NB4 (cell line): ENCODE results near the gene DESI1.
"Not testable (repeated sequence)": the region's sequence is repeated elsewhere in the genome, so short reads cannot be mapped to it uniquely, and the experiment has no call there.

Experiments used
- CTCF ChIP-seq: IDR thresholded peaks from one replicate; pipeline ENCODE4 v1.5.1; 2012; ENCODE audit warnings: low read depth, low read length
- MYC ChIP-seq: IDR thresholded peaks from 2 replicates; pipeline ENCODE4 v1.6.1; 2011; ENCODE audit warnings: low read depth, low read length
- POLR2A ChIP-seq: IDR thresholded peaks from 2 replicates; pipeline ENCODE4 v1.6.1; 2011; ENCODE audit warnings: mild to moderate bottlenecking; ENCODE audit not compliant: insufficient read length; ENCODE audit errors: extremely low read depth

- TF ChIP-seq CTCF, POLR2A, MYC: not testable (repeated sequence)
These were observed 48.5 kb downstream of the DESI1 start for GRCh38 chr22:41572305-41572704.
